COLO668 (cell line): ENCODE data around the gene OOSP1.
"Not testable (repeated sequence)": the region's sequence is repeated elsewhere in the genome, so short reads cannot be mapped to it uniquely, and the experiment has no call there.

Experiments
- DNase-seq: peaks from one replicate; lab custom pipeline; 2025; ENCODE audit not compliant: unreplicated experiment; lab: John Stamatoyannopoulos, UW

OOSP1 gene, protein sequence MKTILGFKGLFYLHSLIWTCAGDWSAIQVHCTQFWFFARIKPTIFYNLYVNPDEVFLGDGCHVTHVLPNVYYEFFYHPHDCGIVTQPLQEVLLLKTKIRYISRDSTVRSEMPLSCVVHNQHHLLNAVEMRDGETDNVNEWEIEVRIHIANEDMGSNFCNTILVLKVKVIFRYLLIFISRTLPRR

DNA sequence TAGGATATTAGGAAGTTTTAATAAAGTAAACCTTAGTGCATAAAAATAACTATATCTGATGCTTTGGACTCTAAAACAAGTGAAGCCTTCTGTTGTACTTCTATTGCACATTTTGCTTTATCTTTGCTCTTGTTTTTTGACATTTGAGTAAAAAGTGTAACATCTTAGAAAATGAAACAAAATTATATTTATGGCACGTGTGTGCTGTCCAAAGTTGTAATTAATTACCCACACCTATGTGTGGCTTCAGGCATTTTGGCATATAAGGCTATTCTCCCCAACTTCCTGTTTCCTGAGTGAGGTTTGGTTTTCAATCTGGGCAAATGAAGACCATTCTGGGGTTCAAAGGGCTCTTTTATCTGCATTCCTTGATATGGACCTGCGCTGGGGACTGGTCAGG lies at the start of gene OOSP1:
OOSP1 (plus strand) TSS at position 301 of the 400 bp plus-strand sequence; CDS start at position 324, 23 bp downstream.
- no peak for DNase-seq

DNA sequence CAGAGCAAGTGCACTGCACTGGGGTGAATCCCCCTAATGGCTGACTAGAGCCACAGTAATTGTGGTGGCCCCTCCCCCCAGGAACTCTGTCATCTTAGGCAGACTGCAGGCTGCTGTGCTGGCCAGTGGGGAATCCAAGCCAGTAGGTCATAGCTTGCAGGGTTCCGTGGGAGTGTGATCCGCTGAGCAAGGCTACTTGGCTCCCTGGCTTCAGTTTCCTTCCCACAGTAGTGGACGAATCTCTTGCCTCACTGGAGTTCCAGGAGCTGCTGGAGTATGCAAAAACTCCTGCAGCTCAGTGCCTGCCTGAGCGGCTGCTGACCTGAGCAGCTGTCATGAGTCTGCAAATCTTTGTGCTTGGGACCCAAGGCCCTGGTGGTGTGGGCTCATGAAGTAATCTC lies 46.5 kb upstream of the OOSP1 start:
- no peak for DNase-seq

DNA sequence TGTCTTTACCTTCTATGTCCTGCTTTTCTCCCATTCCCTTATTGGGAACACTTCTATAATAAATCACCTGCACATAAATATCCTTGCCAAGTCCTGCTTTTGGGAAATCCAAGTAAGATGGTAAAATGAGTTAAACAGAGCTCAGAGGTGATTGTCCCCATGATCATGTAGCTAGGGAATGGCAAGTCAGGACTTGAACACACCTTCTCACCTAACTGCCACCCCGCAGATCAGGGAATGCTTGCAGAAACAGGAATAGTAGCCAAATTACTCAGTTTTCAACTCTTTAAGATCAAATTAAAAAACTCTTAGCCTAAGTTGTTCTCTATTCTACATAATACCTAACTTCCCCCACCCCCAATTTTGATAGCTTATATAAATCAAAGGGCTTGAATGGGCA lies 43.6 kb upstream of the OOSP1 start:
- no peak for DNase-seq

DNA sequence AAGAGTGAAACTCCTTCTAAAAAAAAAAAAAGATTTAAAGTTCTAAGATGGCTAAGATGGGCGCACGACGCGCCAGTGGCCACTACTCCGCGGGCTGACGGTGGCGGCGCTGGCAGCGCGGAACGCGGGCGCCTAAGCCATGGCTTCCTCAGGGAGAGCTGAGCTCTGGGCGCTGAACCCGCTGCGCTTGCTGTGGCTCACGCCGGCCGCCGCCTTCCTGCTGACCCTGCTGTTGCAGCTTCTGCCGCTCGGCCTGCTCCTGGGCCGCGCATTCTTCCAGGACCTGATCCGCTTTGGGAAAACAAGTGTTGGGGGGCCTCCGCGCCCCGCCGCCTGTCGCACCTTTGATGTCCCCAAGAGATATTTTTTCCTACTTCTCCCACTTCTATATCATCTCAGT lies 40.2 kb upstream of the OOSP1 start:
- DNase-seq, result no peak

DNA sequence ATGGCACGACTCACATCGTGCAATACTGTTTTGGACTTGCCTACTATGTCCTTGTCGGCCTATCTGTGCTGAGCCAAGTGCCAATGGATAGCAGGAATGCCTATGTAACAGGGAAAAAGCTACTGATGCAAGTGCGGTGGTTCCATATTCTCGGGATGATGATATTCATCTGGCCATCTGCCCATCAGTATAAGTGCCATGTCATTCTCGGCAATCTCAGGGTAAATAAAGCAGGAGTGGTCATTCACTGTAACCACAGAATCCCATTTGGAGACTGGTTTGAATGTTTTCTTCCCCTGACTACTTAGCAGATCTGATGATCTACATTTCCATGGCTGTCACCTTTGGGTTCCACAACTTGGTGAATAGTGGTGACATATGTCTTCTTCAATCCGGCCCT lies 39.6 kb upstream of the OOSP1 start:
- no peak for DNase-seq

DNA sequence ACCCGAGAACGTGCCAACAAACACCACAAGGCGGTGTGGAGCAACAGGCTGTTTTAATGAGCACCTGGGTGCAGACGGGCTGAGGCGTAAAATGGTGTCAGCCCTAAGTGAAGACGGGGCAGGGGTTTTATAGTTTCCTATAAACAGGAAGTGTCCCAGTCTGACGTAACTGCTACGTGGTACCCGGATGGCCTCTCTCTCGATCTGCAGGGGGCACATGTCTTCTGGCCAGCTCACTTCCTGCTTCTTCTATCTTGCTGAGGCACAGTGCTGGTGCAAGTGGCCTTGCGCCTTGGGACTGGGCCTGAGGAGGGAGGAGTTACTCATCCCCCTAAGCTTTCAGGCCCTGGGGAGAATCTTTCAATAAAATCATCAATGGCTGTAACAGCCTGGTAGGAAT lies 38.7 kb upstream of the OOSP1 start:
- no peak for DNase-seq

DNA sequence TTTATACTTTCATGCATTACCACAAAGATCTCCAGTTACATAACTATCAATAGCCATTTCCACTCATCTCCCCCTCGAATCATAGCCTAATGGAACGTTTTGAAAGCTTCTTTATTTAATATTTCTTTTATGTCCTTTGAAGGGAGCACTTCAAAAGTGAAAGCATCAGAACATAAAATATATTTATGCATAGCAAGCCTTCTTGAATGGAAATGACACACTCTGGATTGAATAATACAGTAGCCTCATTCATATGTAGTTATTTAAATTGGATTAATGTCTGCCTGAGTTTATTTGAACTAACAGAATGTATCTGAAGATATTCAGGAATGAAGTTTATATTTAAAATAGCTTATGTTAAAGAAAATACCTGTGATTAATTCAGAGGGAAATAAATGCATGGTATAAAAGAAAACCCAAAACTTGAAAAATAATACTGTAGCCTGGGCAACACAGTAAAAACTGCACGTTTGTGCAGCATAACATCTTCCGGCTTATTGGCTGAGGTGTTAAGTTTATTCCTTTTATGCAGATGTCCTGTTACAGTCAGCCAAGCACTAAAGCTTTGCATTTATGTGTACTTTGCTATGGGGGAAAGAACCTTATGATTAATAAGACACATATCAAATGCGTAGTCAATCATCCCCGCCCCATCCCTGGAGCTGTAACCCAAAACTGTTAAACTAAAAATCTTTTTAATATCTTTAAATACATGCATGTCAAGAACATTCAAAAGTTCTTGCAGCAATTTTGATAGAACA lies 37.7 kb upstream of the OOSP1 start:
- no peak for DNase-seq

DNA sequence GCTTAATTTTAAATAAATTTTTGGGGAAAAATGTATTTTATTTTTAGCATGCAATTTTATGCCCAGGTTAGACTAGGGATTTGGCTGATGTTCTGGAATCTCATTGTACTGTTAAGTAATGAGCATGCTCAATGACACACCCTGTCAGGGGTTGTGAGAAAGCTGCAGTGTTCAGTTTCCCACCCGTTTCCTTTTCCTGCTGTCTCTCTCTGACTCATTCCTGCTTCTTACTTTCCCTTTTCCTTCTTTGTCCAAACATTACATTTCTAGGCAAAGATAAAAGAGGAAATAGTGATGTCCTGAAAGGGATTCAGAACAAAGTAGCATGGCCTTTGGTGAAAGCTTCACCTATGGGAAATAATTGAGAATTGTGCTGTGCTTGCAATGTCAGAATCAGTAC lies 36.9 kb upstream of the OOSP1 start:
- no peak for DNase-seq

DNA sequence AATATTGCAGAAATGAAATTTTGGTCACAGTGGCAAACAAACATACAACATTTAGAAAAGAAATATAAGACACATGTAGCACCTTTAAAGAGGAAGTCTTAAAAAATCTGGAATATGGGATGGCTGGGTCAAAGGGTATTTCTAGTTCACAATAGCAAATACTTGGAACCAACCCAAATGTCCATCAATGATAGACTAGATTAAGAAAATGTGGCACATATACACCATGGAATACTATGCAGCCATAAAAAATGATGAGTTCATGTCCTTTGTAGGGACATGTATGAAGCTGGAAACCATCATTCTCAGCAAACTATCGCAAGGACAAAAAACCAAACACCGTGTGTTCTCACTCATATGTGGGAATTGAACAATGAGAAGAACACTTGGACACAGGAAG lies 34.7 kb upstream of the OOSP1 start:
- not testable (repeated sequence) for DNase-seq

DNA sequence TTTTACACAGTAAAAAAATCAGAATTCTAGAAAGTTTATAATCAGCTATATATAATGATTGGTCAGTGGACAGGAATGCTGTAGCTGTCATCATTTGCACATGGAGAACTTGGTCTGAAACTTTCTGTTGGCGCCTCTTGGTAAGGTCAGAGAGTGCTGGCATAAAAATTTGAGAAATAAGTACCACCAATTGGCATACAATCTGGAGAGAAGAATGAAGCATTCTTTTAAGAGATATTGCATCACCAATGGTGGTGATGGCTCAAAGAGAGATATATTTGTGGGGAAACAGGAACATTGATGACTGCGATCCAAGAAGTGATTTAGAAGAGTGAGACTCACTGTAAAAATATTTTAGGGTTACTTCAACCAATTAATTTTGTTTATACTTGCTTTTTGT lies 19.8 kb upstream of the OOSP1 start:
- no peak for DNase-seq

DNA sequence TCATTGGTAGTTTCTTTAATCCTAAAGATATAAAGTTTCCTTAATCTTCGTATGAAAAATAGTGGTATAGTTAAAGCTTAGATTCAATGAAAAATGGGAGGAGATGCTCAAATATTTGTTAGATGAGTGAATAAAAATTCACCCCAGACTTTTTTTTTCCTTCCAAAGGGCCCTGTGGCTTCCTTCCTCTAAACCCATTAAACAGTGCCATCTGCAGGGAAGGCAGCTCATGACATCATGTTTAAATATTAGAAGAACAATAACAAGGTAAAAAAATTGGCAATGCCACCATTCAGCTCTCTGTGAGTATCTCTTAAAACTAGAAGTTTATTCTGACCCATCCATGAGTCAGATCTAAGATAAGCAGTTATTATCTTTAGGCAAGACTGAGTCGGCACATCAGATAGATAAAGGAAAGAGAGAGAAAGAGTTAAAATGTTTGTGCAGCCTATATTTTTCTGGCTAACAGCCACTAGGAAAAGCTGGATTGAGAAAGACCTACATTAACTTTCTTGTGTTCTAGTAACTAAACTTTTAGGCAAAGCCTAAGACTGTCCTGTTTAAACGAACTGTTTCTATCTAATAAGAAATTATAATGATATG lies 19.1 kb upstream of the OOSP1 start:
- peak; percentile 11 for DNase-seq

DNA sequence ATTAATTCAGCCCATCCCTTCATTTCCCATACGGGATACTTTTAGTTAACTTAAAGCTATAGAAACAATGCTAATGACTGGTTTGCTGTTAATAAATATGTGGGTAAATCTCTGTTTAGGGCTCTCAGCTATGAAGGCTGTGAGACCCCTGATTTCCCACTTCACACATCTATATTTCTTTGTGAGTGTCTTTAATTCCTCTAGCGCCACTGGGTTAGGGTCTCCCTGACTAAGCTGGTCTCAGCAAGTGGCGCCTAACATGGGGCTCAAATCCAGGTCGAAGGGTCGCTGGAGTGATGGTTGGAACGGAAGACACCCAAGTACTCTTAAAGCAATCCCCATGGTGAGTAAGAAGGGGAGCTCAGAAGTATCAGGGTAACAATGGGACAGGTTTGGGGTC lies 14.4 kb upstream of the OOSP1 start:
- no peak for DNase-seq

DNA sequence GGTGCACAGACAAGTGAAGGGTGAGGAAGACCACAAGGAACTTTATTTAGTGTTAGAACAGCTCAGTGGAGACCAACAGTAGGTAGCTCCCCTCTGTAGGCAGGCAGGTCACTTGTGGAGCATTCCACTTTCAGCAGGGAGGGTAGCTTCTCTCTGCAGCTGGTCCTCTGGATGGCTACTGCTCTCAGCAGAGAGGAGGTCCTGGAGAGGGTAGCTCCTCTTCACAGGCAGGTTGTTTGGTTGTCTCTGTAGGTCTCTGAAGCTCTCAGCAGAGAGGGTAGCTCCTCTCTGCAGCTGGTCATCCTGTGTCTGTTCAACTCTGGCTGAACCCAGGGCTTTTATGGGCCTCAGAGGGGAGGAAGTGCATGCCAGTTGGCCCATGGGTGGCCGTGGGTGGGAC lies 6.5 kb upstream of the OOSP1 start:
- DNase-seq, result no peak

DNA sequence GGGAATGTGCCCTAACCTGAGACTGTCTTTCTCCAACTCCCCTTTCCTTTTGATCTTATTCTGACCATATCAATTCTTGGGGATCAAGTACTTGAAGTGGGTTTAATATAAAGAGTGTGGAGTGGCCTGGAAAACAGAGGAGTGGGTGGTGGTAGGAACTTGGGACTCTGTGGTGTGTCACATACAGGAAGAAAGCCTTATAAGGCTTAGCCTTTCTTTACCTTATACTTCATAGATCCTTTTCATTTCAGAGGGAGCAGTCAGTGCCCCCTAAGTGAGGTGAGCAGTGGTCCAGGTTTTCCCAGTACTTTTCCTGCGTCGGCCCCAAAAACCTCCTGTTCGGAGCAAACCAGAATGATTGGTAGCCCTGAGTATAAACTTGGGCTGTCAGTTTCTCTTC lies 486 bp downstream of the OOSP1 start:
- DNase-seq, result no peak

DNA sequence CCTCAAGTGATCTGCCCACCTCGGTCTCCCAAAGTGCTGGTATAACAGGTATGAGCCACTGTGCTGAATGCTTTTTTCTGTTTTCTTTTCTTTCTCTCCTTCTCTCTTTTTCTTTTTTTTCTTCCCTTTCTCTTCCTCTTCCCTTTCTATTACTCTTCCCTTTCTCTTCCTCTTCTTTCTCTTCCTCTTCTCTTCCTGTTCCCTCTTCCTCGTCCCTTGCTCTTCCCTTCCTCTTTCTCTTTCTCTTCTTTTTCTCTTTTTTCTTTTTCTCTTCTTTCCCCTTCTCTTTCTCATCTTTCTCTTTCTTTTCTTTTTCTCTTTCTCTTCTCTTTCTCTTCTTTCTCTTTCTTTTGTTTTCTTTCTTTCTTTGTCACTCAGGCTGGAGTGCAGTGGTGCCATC lies 1.2 kb downstream of the OOSP1 start:
- no peak for DNase-seq

DNA sequence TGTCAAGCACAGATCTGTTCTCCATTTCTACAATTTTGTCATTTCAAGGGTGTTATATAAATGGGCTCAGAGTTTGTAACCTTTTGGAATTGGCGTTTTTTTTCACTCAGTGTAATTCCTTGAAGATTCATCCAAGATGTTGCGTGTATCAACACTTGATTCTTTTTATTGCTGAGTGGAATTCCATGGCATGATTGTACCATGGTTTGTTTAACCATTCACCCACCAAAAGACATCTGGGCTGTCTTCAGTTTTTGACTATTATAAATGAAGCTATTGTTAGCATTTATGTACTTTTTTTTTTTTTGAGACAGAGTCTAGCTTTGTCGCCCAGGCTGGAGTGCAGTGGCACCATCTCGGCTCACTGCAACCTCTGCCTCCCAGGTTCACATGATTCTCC lies 2.9 kb downstream of the OOSP1 start:
- DNase-seq, result no peak

DNA sequence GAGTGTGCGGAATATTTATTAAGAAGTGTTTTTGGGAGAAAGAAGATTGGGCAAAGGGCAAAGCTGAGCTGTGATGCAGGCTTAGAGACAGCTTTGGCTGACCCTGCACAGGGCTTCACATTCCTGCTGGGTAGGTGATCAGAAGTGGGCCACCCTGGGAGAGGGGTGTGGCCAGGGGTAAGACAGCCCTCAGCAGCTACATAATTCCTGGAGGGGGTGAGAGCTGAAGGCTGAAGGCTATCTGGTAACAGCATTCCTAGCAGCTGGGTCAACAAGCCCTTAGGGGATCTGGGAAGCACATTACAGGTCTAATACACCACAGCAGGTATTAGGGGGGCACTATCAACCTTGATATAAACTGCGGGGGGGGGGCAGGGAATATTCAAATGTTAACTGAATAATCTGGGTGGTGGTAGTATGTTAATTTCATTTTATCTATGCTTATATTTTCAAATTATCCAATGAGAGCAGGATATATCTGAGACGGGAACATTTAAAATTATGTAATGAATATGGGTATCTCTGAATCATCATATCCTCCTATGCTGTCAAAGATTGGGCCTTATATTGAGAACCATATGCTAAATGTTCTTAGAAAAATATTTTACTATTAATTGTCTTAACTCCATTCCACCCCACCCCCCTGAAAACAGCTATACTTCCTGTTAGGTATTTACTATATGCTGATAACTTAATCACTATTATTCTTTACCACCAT lies 5.9 kb downstream of the OOSP1 start:
- DNase-seq, result no peak

DNA sequence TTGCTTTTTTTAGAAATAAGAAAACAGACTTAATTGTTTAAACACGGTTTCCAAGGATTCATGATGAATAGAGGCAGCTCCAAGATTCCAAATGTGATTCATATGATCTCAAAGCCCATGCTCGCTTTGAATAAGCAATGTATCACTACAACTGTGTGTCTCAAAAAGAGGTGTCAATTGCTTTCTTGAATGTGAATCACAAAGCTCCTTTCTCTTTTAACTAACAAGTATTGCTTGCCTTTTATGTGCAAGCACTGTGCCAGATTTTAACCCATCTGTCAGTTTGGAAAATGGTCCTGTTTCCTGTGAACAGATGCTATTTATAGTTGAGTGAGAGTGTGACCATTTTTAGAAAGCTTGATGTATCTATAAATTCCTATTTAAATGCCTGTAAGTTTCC lies 6.5 kb downstream of the OOSP1 start:
- DNase-seq, result no peak

DNA sequence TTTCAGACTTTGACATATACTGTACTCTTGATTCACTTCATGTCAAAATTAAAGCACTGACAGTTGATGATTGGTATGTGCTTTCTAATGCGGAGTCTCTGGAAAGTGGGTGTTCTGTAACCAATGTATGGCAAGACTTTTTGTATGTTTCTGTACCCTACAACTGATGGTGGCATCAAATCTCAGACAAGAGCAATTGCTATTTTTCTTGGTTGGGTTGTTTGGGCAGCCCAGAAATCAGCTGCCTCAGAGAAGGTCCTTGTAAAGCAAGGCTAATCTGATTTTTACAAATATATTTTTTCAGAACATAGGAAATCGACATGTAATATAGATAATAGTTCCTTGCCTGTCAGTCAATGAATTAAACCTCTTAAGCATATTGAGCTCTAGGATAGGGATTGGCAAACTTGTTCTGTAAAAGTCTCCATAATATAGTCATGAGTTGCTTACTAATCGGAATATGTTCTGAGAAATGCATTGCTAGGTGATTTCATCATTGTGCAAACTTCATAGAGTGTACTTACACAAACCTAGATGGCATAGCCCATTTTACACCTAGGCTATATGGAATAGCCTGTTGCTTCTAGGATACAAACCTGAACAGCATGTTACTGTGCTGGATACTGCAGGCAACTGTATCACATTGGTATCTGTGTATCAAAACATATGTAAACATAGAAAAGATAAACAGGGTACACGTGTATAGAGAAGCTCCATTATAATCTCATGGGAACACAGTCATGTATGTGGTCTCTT lies 15.4 kb downstream of the OOSP1 start:
- DNase-seq, result no peak

DNA sequence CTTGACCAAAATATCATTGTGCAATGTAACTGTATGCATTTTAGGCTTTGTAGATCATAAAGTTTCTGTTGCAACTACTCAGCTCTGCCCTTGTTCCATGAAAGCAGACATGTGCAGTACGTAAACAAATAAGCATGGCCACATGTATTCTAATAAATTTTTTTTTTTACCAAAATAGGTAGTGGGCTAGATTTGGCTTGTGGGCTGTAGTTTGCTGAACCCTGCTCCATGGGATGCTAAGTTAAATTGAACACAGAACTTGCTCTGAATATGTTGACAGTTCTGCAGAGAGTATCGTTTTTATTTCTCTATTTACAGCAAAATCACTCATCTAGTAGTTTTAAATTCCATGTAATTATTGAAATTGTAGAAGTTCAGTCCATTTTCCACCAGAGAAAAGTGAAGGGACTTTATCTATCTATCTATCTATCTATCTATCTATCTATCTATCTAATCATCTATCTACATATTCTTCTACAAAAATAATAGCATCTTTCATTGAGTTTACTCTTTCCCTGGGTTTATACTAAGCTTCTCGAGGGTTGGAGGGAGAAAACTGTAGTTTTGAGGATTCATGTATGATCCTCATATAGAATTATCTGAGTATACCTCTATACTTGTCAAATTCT lies 16.1 kb downstream of the OOSP1 start:
- no peak for DNase-seq

DNA sequence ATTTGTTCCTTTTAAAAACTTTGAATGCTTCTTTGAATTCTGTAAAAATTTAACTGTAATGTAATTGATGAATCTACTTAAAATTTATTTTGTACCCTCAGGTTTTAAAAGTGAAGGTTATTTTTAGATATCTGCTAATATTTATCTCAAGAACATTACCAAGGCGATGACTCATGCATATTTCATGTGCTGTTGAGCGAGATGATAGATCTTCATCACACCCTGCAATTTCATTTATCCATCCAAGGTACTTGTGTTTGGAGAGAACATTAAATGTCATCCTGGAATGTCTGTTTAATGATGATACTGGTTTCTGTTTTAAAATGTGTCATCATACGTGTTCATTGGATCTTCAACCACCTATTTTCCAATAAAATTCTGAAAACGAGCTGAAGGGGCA lies 18.9 kb downstream of the OOSP1 start:
- DNase-seq, result no peak
